ENCODE measurements around the gene ATF7IP2.
A peak's percentile ranks its signal among the peaks of the same experiment; 100 is the strongest.
"Not testable (repeated sequence)": the region's sequence is repeated elsewhere in the genome, so short reads cannot be mapped to it uniquely, and the experiment has no call there.

ATF7IP2 gene

GRCh38 chr16:10385725-10386516 lies at the start of gene ATF7IP2:
TSS of gene ATF7IP2 (plus strand) at chr16:10386061. CDS start at chr16:10430621, 44,560 bp downstream.
- peak; percentile 79 for DNase-seq (ENCODE audit: low read depth)
- no peak for TF ChIP-seq CTCF (conservative IDR thresholded peaks at IDR 0.05; ENCODE audit: low read depth, low read length)
- H3K4me3 ChIP-seq (ENCODE audit: low read length), result peak within 1 kb of the TSS; percentile 92

- H3K4me3 ChIP-seq (ENCODE audit: low read length), result no peak overlapping the region
- TF ChIP-seq CTCF (conservative IDR thresholded peaks at IDR 0.05; ENCODE audit: low read depth, low read length), result no peak
- no peak for DNase-seq (ENCODE audit: low read depth)
Measured at GRCh38 chr16:10338426-10338825, 47.4 kb upstream of the ATF7IP2 start.

- H3K4me3 ChIP-seq (ENCODE audit: low read length), result no peak overlapping the region
- TF ChIP-seq CTCF (conservative IDR thresholded peaks at IDR 0.05; ENCODE audit: low read depth, low read length), result no peak
- DNase-seq (ENCODE audit: low read depth), result no peak
Measured at GRCh38 chr16:10339777-10340732, 45.8 kb upstream of the ATF7IP2 start.

GRCh38 chr16:10343124-10343760 lies 42.6 kb upstream of the ATF7IP2 start:
- no peak for TF ChIP-seq CTCF (conservative IDR thresholded peaks at IDR 0.05; ENCODE audit: low read depth, low read length)
- DNase-seq (ENCODE audit: low read depth), result no peak
- H3K4me3 ChIP-seq (ENCODE audit: low read length), result no peak overlapping the region

GRCh38 chr16:10344699-10345098 lies 41.2 kb upstream of the ATF7IP2 start:
- DNase-seq (ENCODE audit: low read depth); H3K4me3 ChIP-seq (ENCODE audit: low read length): not testable (repeated sequence)

- no peak for TF ChIP-seq CTCF (conservative IDR thresholded peaks at IDR 0.05; ENCODE audit: low read depth, low read length)
- DNase-seq (ENCODE audit: low read depth), result no peak
- no peak overlapping the region for H3K4me3 ChIP-seq (ENCODE audit: low read length)
Measured at GRCh38 chr16:10345629-10346028, 40.2 kb upstream of the ATF7IP2 start.

GRCh38 chr16:10349851-10350250 lies 36.0 kb upstream of the ATF7IP2 start:
- TF ChIP-seq CTCF (conservative IDR thresholded peaks at IDR 0.05; ENCODE audit: low read depth, low read length), result no peak
- no peak overlapping the region for H3K4me3 ChIP-seq (ENCODE audit: low read length)
- no peak for DNase-seq (ENCODE audit: low read depth)
